Loucy (cell line): ENCODE measurements around the gene FGR.

Experiments used
- H2AFZ ChIP-seq: fragments of 200-600 bp; sonication (generic); 2 replicates; pipeline ENCODE4 v1.6.0; 2016; ENCODE audit warnings: antibody characterized with exemption, mild to moderate bottlenecking, low read length, moderate library complexity
- H3F3A ChIP-seq: fragments of 200-600 bp; 2 replicates; pipeline ENCODE4 v1.6.0; 2016; ENCODE audit warnings: antibody characterized with exemption, low read depth, mild to moderate bottlenecking
- H3K27me3 ChIP-seq: fragments of 200-600 bp; sonication (generic); 2 replicates; pipeline ENCODE4 v1.6.1; 2014; ENCODE audit warnings: low read length, mild to moderate bottlenecking; ENCODE audit not compliant: insufficient read depth, poor library complexity, severe bottlenecking
- H3K36me3 ChIP-seq: fragments of 200-600 bp; sonication (generic); 2 replicates; pipeline ENCODE4 v1.6.1; 2016; ENCODE audit warnings: low read length; ENCODE audit not compliant: insufficient read depth
- H3K4me1 ChIP-seq: fragments of 200-600 bp; sonication (generic); 2 replicates; pipeline ENCODE4 v1.5.1; 2014; ENCODE audit warnings: low read length, mild to moderate bottlenecking; ENCODE audit not compliant: insufficient read depth, poor library complexity, severe bottlenecking
- H3K4me2 ChIP-seq: fragments of 200-600 bp; sonication (generic); 2 replicates; pipeline ENCODE4 v1.6.0; 2014; ENCODE audit warnings: antibody characterized with exemption, low read length, low read depth, mild to moderate bottlenecking; ENCODE audit not compliant: poor library complexity, severe bottlenecking
- H3K4me3 ChIP-seq: fragments of 200-600 bp; sonication (generic); 2 replicates; pipeline ENCODE4 v1.5.1; 2014; ENCODE audit warnings: low read length, mild to moderate bottlenecking, mixed read lengths; ENCODE audit not compliant: poor library complexity, severe bottlenecking
- H3K79me2 ChIP-seq: fragments of 200-600 bp; sonication (generic); 2 replicates; pipeline ENCODE4 v1.6.1; 2014; ENCODE audit warnings: low read length; ENCODE audit not compliant: insufficient read depth
- H3K9ac ChIP-seq: fragments of 200-600 bp; sonication (generic); 2 replicates; pipeline ENCODE4 v1.6.0; 2014; ENCODE audit warnings: mild to moderate bottlenecking, low read depth, low read length, moderate library complexity; ENCODE audit not compliant: poor library complexity, severe bottlenecking
- H3K9me2 ChIP-seq: fragments of 200-600 bp; sonication (generic); replicated peaks from 2 replicates; pipeline ENCODE4 v1.6.1; 2016; ENCODE audit warnings: low read depth, low read length, mixed read lengths
- H3K9me3 ChIP-seq: fragments of 200-600 bp; sonication (generic); 2 replicates; pipeline ENCODE4 v1.6.1; 2014; ENCODE audit warnings: mild to moderate bottlenecking, antibody characterized with exemption, low read length, low read depth; ENCODE audit not compliant: insufficient read depth
- H4K20me1 ChIP-seq: fragments of 200-600 bp; sonication (generic); 2 replicates; pipeline ENCODE4 v1.6.0; 2014; ENCODE audit warnings: antibody characterized with exemption, low read length, mild to moderate bottlenecking; ENCODE audit not compliant: insufficient read depth, poor library complexity, severe bottlenecking
- CTCF ChIP-seq: fragments of 200-600 bp; sonication (generic); conservative IDR thresholded peaks from 2 replicates; pipeline ENCODE4 v1.5.1; 2014; ENCODE audit warnings: mild to moderate bottlenecking, antibody characterized with exemption, low read length
- EZH2phosphoT487 ChIP-seq: fragments of 200-600 bp; IDR thresholded peaks from 2 replicates; pipeline ENCODE4 v1.6.1; 2018; ENCODE audit warnings: antibody characterized with exemption, mild to moderate bottlenecking, moderate library complexity, borderline replicate concordance

The FGR gene

GRCh38 chr1:27668121-27668807 lies 33.3 kb upstream of the FGR start:
- no peak overlapping the region for H3K4me3 ChIP-seq
- no peaks in the 10 kb centered on the region for H3K36me3 ChIP-seq
- H3K79me2 ChIP-seq = peaks cover 4% of the 10 kb centered on the region; the same call in 1 of the 2 replicates
- H3K9me3 ChIP-seq = no peaks in the 10 kb centered on the region
- peaks cover 28% of the 10 kb centered on the region for H3K4me1 ChIP-seq
- no peak overlapping the region for H3K4me2 ChIP-seq
- H2AFZ ChIP-seq = no peak overlapping the region
- TF ChIP-seq EZH2phosphoT487 = no peak
- no peak for TF ChIP-seq CTCF
- no peaks in the 10 kb centered on the region for H4K20me1 ChIP-seq
- no peaks in the 10 kb centered on the region for H3K9me2 ChIP-seq
- H3K27me3 ChIP-seq = no peaks in the 10 kb centered on the region
- H3K9ac ChIP-seq = no peak overlapping the region
- peaks cover 12% of the 10 kb centered on the region; the same call in 1 of the 2 replicates for H3F3A ChIP-seq

GRCh38 chr1:27666791-27667254 lies 31.8 kb upstream of the FGR start:
- no peak for TF ChIP-seq EZH2phosphoT487
- TF ChIP-seq CTCF = no peak
- peaks cover 5% of the 10 kb centered on the region; the same call in 1 of the 2 replicates for H3K79me2 ChIP-seq
- H3K27me3 ChIP-seq = no peaks in the 10 kb centered on the region
- no peak overlapping the region for H3K4me3 ChIP-seq
- H3K36me3 ChIP-seq = no peaks in the 10 kb centered on the region
- H3K9me2 ChIP-seq = no peaks in the 10 kb centered on the region
- no peak overlapping the region for H2AFZ ChIP-seq
- 0 out of 2 replicates have a peak, but pooled peaks cover 4% of the 10 kb centered on the region for H3F3A ChIP-seq
- no peak overlapping the region for H3K4me2 ChIP-seq
- no peaks in the 10 kb centered on the region for H4K20me1 ChIP-seq
- no peaks in the 10 kb centered on the region for H3K9me3 ChIP-seq
- no peak overlapping the region for H3K9ac ChIP-seq
- H3K4me1 ChIP-seq = peaks cover 32% of the 10 kb centered on the region

GRCh38 chr1:27666294-27666693 lies 31.3 kb upstream of the FGR start:
- no peaks in the 10 kb centered on the region for H3K9me2 ChIP-seq
- TF ChIP-seq EZH2phosphoT487 (no peak), CTCF (no peak)
- no peaks in the 10 kb centered on the region for H3K36me3 ChIP-seq
- H4K20me1 ChIP-seq = no peaks in the 10 kb centered on the region
- H3F3A ChIP-seq = 0 out of 2 replicates have a peak, but pooled peaks cover 3% of the 10 kb centered on the region
- H3K4me2 ChIP-seq = no peak overlapping the region
- H3K27me3 ChIP-seq = no peaks in the 10 kb centered on the region
- no peak overlapping the region for H3K9ac ChIP-seq
- peaks cover 11% of the 10 kb centered on the region; the same call in 1 of the 2 replicates for H3K79me2 ChIP-seq
- no peak overlapping the region for H2AFZ ChIP-seq
- no peak overlapping the region for H3K4me3 ChIP-seq
- no peaks in the 10 kb centered on the region for H3K9me3 ChIP-seq
- peaks cover 33% of the 10 kb centered on the region for H3K4me1 ChIP-seq
